ENCODE data around the gene FHIT.

The FHIT gene

GRCh38 chr3:60309539-60310268 is 941.5 kb downstream of the FHIT start:
- no peak for DNase-seq

GRCh38 chr3:60308808-60309207 is 942.4 kb downstream of the FHIT start:
- no peak for DNase-seq

- no peak for DNase-seq
These were observed 943.6 kb downstream of the FHIT start for GRCh38 chr3:60307562-60308199.

- DNase-seq: no peak
These were observed 947.1 kb downstream of the FHIT start for GRCh38 chr3:60304112-60304511.

- no peak for DNase-seq
These were observed 948.1 kb downstream of the FHIT start for GRCh38 chr3:60303160-60303559.

- no peak for DNase-seq
These were observed 950.1 kb downstream of the FHIT start for GRCh38 chr3:60301142-60301541.

- no peak for DNase-seq
These were observed 953.1 kb downstream of the FHIT start for GRCh38 chr3:60298141-60298540.

- DNase-seq: no peak
These were observed 957.1 kb downstream of the FHIT start for GRCh38 chr3:60294181-60294580.

- DNase-seq: no peak
These were observed 960.1 kb downstream of the FHIT start for GRCh38 chr3:60291115-60291514.

- DNase-seq: no peak
These were observed 961.1 kb downstream of the FHIT start for GRCh38 chr3:60290122-60290492.

- DNase-seq: no peak
These were observed 961.7 kb downstream of the FHIT start for GRCh38 chr3:60289341-60290121.

GRCh38 chr3:60282866-60283265 is 968.4 kb downstream of the FHIT start:
- DNase-seq: no peak

- no peak for DNase-seq
These were observed 969.3 kb downstream of the FHIT start for GRCh38 chr3:60281970-60282369.

- DNase-seq: no peak
These were observed 973.9 kb downstream of the FHIT start for GRCh38 chr3:60277361-60277800.

GRCh38 chr3:60276615-60277014 is 974.6 kb downstream of the FHIT start:
- DNase-seq: no peak

- DNase-seq: no peak
These were observed 976.6 kb downstream of the FHIT start for GRCh38 chr3:60274646-60275045.

GRCh38 chr3:60274098-60274497 is 977.2 kb downstream of the FHIT start:
- no peak for DNase-seq

- DNase-seq: no peak
These were observed 981.4 kb downstream of the FHIT start for GRCh38 chr3:60269829-60270266.

GRCh38 chr3:60269377-60269776 is 981.9 kb downstream of the FHIT start:
- DNase-seq: no peak

- no peak for DNase-seq
These were observed 983.1 kb downstream of the FHIT start for GRCh38 chr3:60268123-60268522.

GRCh38 chr3:60266444-60266843 is 984.8 kb downstream of the FHIT start:
- DNase-seq: no peak

- DNase-seq: no peak
These were observed 988.1 kb downstream of the FHIT start for GRCh38 chr3:60263191-60263590.

GRCh38 chr3:60262546-60262945 is 988.7 kb downstream of the FHIT start:
- no peak for DNase-seq

GRCh38 chr3:60260546-60260945 is 990.7 kb downstream of the FHIT start:
- DNase-seq: no peak

All from activated CD4-positive, CD25-positive, alpha-beta regulatory T cell (primary cell).